IPS DF 6.9 (cell line): ENCODE measurements around the gene R3HCC1L.
"Not testable (repeated sequence)": the region's sequence is repeated elsewhere in the genome, so short reads cannot be mapped to it uniquely, and the experiment has no call there.

Source experiments
- DNase-seq: peaks from one replicate; pipeline ENCODE4 v3.0.0-alpha.2; 2013; ENCODE audit warnings: low read depth, low spot score
- H3K27ac ChIP-seq: one replicate; pipeline ENCODE4 v1.5.1; 2013; ENCODE audit warnings: low read length, control low read depth
- H3K27me3 ChIP-seq: 2 replicates; pipeline ENCODE4 v1.6.1; 2013; ENCODE audit warnings: mild to moderate bottlenecking, low read length; ENCODE audit not compliant: control insufficient read depth, insufficient read depth
- H3K36me3 ChIP-seq: 2 replicates; pipeline ENCODE4 v1.6.1; 2013; ENCODE audit warnings: low read length; ENCODE audit not compliant: control insufficient read depth, insufficient read depth
- H3K4me1 ChIP-seq: 2 replicates; pipeline ENCODE4 v1.6.1; 2013; ENCODE audit warnings: low read length; ENCODE audit not compliant: control insufficient read depth, insufficient read depth
- H3K4me3 ChIP-seq: 2 replicates; pipeline ENCODE4 v1.5.1; 2013; ENCODE audit warnings: mild to moderate bottlenecking, low read length
- H3K9me3 ChIP-seq: 2 replicates; pipeline ENCODE4 v1.6.1; 2013; ENCODE audit warnings: low read length, inconsistent platforms; ENCODE audit not compliant: control insufficient read depth, insufficient read depth
- WGBS: extraction: QIAGEN DNeasy Blood & Tissue Kit; methylation state at CpG from one replicate; pipeline ENCODE4 v1.1.7; 2013; ENCODE audit warnings: mixed read lengths, missing lambda C conversion rate; ENCODE audit not compliant: insufficient read length, insufficient coverage; 5-methylcytosine and 5-hydroxymethylcytosine counted together

R3HCC1L gene

GRCh38 chr10:98152778-98153177 lies 18.3 kb downstream of the R3HCC1L start:
- H3K27ac ChIP-seq, H3K36me3 ChIP-seq, H3K27me3 ChIP-seq, H3K9me3 ChIP-seq, DNase-seq, H3K4me1 ChIP-seq, H3K4me3 ChIP-seq: not testable (repeated sequence)
- whole genome bisulfite sequencing: no CpG with 5 or more reads among the region's 30 CpGs

DNA sequence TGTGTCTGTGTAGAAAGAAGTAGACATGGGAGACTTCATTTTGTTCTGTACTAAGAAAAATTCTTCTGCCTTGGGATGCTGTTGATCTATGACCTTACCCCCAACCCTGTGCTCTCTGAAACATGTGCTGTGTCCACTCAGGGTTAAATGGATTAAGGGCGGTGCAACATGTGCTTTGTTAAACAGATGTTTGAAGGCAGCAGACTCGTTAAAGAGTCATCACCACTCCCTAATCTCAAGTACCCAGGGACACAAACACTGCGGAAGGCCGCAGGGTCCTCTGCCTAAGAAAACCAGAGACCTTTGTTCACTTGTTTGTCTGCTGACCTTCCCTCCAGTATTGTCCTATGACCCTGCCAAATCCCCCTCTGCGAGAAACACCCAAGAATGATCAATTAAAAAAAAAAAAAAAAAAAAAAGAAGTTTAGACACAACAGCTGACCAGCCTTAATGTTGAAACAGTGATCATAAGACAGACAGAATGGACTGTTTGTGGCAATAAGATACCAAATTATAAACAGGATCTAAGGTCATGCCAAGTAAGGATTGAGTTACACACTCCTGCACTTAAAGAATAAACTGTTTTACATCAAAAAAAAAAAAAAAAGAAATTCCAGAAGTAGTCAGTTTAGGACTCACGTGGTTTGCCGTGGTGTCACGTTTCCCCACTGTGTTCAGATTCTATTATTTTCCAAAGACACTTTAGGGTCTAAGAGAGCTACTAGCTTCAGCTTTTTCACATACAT lies 18.9 kb downstream of the R3HCC1L start:
- not testable (repeated sequence) for H3K9me3 ChIP-seq, H3K4me3 ChIP-seq, DNase-seq, H3K36me3 ChIP-seq, H3K27me3 ChIP-seq, H3K4me1 ChIP-seq, H3K27ac ChIP-seq
- WGBS: no CpG with 5 or more reads among the region's 8 CpGs

GRCh38 chr10:98154076-98154475 lies 19.6 kb downstream of the R3HCC1L start:
- no peaks in the 10 kb centered on the region for H3K9me3 ChIP-seq
- no peak overlapping the region for H3K27ac ChIP-seq
- no peak for DNase-seq
- no peak overlapping the region for H3K4me3 ChIP-seq
- H3K4me1 ChIP-seq: no peaks in the 10 kb centered on the region
- no peaks in the 10 kb centered on the region for H3K27me3 ChIP-seq
- H3K36me3 ChIP-seq: no peaks in the 10 kb centered on the region
- no CpG with 5 or more reads among the region's 3 CpGs for WGBS

- H3K9me3 ChIP-seq: no peaks in the 10 kb centered on the region
- no peaks in the 10 kb centered on the region for H3K4me1 ChIP-seq
- DNase-seq: no peak
- H3K36me3 ChIP-seq: no peaks in the 10 kb centered on the region
- no peak overlapping the region for H3K27ac ChIP-seq
- no peak overlapping the region for H3K4me3 ChIP-seq
- no peaks in the 10 kb centered on the region for H3K27me3 ChIP-seq
- WGBS: no CpG with 5 or more reads among the region's 1 CpG
Measured at GRCh38 chr10:98158576-98158975, 24.1 kb downstream of the R3HCC1L start.

GRCh38 chr10:98163941-98164340 lies 29.5 kb downstream of the R3HCC1L start:
- no peaks in the 10 kb centered on the region; the same call in 1 of the 2 replicates for H3K4me1 ChIP-seq
- no peaks in the 10 kb centered on the region for H3K9me3 ChIP-seq
- no peaks in the 10 kb centered on the region for H3K27me3 ChIP-seq
- WGBS: no CpG with 5 or more reads among the region's 5 CpGs
- no peak overlapping the region for H3K27ac ChIP-seq
- no peak for DNase-seq
- no peaks in the 10 kb centered on the region for H3K36me3 ChIP-seq
- no peak overlapping the region for H3K4me3 ChIP-seq

GRCh38 chr10:98167191-98167590 lies 32.7 kb downstream of the R3HCC1L start:
- Histone ChIP-seq H3K4me1 (no peaks in the 10 kb centered on the region; the same call in 1 of the 2 replicates), H3K27me3 (no peaks in the 10 kb centered on the region), H3K27ac (no peak overlapping the region), H3K4me3 (no peak overlapping the region), H3K36me3 (no peaks in the 10 kb centered on the region), H3K9me3 (no peaks in the 10 kb centered on the region)
- no peak for DNase-seq
- WGBS: no CpG with 5 or more reads among the region's 2 CpGs

DNA sequence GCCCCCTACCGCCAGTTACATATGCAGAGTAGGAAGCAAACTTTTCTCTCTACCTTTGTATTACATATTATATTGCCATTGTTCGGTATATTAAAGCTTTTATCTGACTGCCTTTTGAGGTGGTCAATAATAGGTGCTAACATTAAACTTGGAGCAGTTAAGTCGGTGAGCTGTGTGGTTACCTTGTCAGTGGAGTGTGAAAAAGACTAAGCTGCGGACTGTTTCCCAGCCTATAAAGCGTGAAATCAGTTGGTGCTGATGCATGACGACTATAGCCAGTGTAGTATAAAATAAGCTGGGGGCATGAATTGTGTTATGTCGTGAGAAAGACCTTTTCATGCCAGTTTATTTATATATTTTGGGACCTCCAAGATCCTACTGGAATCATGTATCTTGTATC lies 33.7 kb downstream of the R3HCC1L start:
- H3K9me3 ChIP-seq: no peaks in the 10 kb centered on the region
- H3K36me3 ChIP-seq: no peaks in the 10 kb centered on the region
- no peak for DNase-seq
- H3K4me3 ChIP-seq: no peak overlapping the region
- no peaks in the 10 kb centered on the region; the same call in 1 of the 2 replicates for H3K4me1 ChIP-seq
- H3K27me3 ChIP-seq: no peaks in the 10 kb centered on the region
- WGBS: no CpG with 5 or more reads among the region's 7 CpGs
- H3K27ac ChIP-seq: no peak overlapping the region

DNA sequence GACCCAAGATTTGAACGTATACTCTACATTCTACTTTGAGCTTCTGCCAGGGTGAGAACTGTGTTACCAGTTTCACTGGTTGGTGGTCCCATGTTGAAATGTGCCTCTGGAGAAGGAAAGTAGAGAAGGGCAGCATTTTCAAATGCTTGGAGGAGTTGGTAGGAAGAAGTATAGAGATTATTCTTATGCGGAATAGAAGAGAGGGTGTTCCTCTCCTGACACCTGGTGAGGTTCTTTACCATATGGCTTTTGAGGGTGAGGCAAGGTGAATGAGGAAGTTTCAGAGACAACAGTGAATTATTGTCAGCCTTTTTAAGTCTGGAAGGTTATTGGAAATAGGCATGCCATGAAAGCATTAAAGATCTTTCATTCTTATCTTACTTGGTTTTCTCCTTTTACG lies 34.3 kb downstream of the R3HCC1L start:
- no peak for DNase-seq
- Histone ChIP-seq H3K4me3 (no peak overlapping the region), H3K9me3 (no peaks in the 10 kb centered on the region), H3K27ac (no peak overlapping the region), H3K36me3 (no peaks in the 10 kb centered on the region), H3K4me1 (no peaks in the 10 kb centered on the region; the same call in 1 of the 2 replicates), H3K27me3 (no peaks in the 10 kb centered on the region)
- no CpG with 5 or more reads among the region's 3 CpGs for WGBS

DNA sequence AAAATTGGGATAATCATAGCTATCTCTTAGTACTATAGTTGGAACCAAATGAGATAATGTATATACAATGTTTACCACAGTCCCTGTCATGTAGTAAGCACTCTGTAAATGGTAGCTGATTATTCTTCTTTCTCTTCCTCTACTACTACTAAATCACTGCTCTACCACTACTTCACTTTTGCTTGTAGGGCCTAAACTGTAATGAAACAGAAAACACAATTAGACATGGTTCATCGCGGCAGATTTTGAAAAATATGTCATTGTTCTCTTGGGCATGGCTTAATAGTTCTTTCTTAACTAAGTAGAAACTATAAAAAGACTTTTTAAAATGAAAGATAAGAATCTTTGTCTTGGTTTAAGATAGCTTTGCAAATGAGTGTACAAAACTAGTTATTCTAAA lies 34.9 kb downstream of the R3HCC1L start:
- Histone ChIP-seq H3K9me3 (no peaks in the 10 kb centered on the region), H3K27ac (no peak overlapping the region), H3K4me3 (no peak overlapping the region), H3K36me3 (no peaks in the 10 kb centered on the region), H3K4me1 (no peaks in the 10 kb centered on the region; the same call in 1 of the 2 replicates), H3K27me3 (no peaks in the 10 kb centered on the region)
- no CpG with 5 or more reads among the region's 2 CpGs for WGBS
- DNase-seq: no peak

GRCh38 chr10:98170249-98171117 lies 36.0 kb downstream of the R3HCC1L start:
- Histone ChIP-seq H3K4me1 (no peaks in the 10 kb centered on the region; the same call in 1 of the 2 replicates), H3K9me3 (no peaks in the 10 kb centered on the region), H3K4me3 (no peak overlapping the region), H3K36me3 (no peaks in the 10 kb centered on the region), H3K27ac (no peak overlapping the region), H3K27me3 (no peaks in the 10 kb centered on the region)
- WGBS: no CpG with 5 or more reads among the region's 3 CpGs
- DNase-seq: peak; percentile 63
